Epidermal melanocyte (primary cell): ENCODE results near the gene EXOC4.
A peak's percentile ranks its signal among the peaks of the same experiment; 100 is the strongest.
"Not testable (repeated sequence)": the region's sequence is repeated elsewhere in the genome, so short reads cannot be mapped to it uniquely, and the experiment has no call there.

Source experiments
- DNase-seq: peaks from one replicate; pipeline ENCODE4 v3.0.0; 2011; ENCODE audit warnings: low spot score; ENCODE audit not compliant: insufficient read length

EXOC4 gene

DNA sequence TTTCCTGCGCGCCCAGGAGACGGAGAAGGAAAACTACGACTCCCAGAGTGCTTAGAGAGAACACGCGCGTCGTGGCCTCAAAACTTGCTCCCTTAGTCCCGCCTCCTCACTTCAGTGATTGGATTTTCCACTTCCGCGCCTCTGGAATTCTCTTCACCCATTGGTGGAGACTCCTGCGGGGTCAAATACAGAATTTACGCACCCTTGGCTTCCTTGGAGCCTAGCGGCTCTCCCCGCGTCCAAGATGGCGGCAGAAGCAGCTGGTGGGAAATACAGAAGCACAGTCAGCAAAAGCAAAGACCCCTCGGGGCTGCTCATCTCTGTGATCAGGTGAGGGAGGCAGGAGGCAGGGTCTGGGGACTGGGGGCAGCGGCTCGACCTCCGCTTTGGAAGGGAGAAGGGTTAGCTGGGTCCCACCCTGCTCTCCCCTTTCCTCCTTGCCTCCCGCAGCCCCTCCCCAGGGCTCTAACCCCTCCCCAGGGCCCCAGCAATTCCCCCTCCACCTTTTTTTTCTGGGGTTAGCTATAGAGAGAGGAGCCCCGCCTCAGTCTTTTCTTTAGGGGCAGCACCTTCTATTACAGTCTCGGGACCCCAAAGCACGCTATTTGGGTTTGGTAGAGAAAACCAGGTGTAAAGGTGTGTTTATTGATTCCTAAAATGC lies at the start of gene EXOC4:
Gene EXOC4 (plus strand): TSS at position 221 of the 661 bp plus-strand sequence.
- DNase-seq: peak; percentile 88

- DNase-seq: no peak
Measured at GRCh38 chr7:133203490-133203889, 49.4 kb upstream of the EXOC4 start.

GRCh38 chr7:133207687-133208086 lies 45.2 kb upstream of the EXOC4 start:
- DNase-seq: no peak

DNA sequence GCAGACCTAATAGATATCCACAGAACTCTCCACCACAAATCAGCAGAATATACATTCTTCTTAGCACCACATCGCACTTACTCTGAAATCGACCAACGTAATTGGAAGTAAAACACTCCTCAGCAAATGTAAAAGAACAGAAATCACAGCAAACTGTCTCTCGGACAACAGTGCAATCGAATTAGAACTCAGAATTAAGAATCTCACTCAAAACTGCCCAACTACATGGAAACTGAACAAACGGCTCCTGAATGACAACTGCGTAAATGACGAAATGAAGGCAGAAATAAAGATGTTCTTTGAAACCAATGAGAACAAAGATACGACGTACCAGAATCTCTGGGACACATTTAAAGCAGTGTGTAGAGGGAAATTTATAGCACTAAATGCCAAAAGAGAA lies 42.1 kb upstream of the EXOC4 start:
- DNase-seq: not testable (repeated sequence)

GRCh38 chr7:133213772-133214171 lies 39.1 kb upstream of the EXOC4 start:
- not testable (repeated sequence) for DNase-seq

- no peak for DNase-seq
Measured at GRCh38 chr7:133217773-133218172, 35.1 kb upstream of the EXOC4 start.

GRCh38 chr7:133230591-133231194 lies 22.2 kb upstream of the EXOC4 start:
- DNase-seq: no peak

DNA sequence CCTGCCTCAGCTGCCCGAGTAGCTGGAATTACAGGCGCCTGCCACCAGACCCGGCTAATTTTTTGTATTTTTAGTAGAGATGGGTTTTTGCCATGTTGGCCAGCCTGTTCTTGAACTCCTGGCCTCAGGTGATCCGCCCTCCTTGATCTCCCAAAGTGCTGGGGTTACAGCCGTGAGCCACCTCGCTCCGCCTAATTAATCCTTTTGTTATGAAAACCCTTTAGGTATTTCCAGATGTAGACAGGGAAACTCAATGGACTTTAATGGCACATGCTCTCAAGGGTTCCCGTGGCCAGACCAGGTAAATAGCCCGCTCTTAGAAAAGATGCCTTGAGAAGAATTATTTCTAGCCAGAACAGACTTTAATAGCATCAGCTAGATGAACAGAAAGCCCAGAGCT lies 19.7 kb upstream of the EXOC4 start:
- DNase-seq: no peak

- no peak for DNase-seq
Measured at GRCh38 chr7:133234961-133235875, 17.7 kb upstream of the EXOC4 start.

GRCh38 chr7:133237545-133237944 lies 15.3 kb upstream of the EXOC4 start:
- DNase-seq: no peak

DNA sequence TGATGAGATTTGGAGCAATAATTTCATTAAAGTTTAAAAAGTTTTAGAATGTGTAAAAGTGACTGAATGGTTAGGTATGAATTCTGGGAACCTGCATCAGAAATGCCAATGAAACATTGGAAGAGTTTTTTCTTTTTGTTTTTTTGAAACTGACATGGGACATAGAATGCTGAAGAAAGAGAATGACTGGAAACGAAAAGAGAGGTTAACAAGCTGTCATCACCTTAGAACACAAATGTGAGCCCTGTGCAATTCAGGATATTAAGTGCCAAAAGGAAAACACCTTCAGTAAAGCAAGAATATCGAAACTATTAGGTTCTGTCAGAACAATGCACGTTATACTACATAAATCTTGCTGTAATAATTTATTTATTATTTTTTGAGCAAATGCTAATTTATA lies 12.6 kb upstream of the EXOC4 start:
- no peak for DNase-seq

DNA sequence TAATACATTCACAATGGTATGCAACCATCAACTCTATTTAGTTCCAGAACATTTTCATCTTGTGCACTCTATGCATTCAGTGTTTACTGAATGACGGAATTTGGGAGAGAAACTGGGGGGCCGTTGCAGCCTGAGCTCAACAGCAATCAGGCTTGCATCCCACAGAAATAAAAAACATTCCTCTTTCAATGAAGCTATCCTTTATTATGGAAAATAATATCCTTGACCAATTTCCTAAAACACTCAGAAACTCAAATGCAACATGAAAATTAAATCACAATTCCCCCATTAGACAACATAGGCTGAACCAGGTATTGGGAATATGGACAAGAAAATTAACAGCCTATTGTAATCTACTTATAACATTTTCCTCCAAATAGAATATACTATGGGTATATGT lies 6.3 kb upstream of the EXOC4 start:
- no peak for DNase-seq

GRCh38 chr7:133248901-133249300 lies 4.0 kb upstream of the EXOC4 start:
- no peak for DNase-seq

- DNase-seq: no peak
Measured at GRCh38 chr7:133252506-133252857, 396 bp upstream of the EXOC4 start.

DNA sequence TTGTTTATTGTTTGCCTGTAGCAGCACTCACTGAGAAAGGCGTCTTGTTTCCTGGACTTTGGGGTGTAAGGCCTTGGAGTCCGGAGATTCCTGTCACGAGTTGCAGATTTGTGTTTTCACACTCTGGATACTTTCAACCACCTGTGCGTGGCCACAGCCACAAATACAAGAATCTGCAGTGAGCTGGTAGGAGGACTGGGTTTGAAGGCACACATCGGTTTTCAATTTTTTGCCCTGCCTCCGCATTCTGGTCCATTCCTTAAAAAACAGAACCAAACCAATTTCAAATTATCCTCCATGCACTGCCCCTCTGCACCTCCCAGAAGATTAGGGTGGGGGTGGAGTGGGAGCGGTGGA lies 619 bp downstream of the EXOC4 start:
- no peak for DNase-seq

- no peak for DNase-seq
Measured at GRCh38 chr7:133255486-133255885, 2.6 kb downstream of the EXOC4 start.

GRCh38 chr7:133258174-133258573 lies 5.3 kb downstream of the EXOC4 start:
- no peak for DNase-seq

- no peak for DNase-seq
Measured at GRCh38 chr7:133265821-133266220, 12.9 kb downstream of the EXOC4 start.

- no peak for DNase-seq
Measured at GRCh38 chr7:133268355-133268754, 15.5 kb downstream of the EXOC4 start.

DNA sequence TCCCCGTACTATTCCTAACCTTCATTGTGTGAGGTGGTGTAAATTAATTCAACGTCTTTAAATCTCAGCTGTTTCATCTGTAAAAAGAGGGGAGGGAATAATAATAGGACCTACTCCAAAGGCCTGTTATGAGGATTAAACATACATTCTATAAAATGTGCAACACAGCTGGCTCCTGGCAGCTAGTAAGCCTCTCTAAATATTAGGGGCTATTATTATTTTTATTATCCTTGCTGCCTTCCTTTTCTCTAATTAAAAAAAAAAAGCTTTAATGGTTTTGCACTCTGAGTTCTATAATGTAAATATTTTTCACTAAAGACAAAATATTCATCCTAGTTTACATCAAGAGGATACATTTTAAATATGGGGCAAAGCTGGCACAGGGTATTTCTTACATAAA lies 19.5 kb downstream of the EXOC4 start:
- no peak for DNase-seq

DNA sequence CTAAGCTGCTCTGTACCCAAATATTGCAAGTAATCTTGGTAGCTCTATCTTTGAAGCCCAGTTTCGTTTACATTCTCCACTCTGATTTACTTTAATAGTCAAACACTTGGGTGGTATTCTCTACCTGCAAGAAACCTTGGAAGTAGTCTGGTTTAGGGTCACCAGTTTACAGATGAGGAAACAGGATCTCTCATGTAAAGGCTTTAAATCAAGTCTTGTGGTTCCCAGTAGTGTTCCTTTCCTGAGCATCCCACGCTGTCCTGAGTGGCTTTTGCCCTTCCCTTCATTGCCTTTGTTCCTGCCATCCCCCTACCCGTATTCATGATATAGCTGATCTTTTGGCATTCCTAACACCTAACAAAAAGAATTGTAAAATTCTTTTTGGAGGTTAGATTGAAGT lies 20.3 kb downstream of the EXOC4 start:
- no peak for DNase-seq

- no peak for DNase-seq
Measured at GRCh38 chr7:133274265-133274664, 21.4 kb downstream of the EXOC4 start.

- DNase-seq: no peak
Measured at GRCh38 chr7:133275008-133275407, 22.1 kb downstream of the EXOC4 start.
